ENCODE measurements around the gene GSG1L.

- TF ChIP-seq, protein P1, sequence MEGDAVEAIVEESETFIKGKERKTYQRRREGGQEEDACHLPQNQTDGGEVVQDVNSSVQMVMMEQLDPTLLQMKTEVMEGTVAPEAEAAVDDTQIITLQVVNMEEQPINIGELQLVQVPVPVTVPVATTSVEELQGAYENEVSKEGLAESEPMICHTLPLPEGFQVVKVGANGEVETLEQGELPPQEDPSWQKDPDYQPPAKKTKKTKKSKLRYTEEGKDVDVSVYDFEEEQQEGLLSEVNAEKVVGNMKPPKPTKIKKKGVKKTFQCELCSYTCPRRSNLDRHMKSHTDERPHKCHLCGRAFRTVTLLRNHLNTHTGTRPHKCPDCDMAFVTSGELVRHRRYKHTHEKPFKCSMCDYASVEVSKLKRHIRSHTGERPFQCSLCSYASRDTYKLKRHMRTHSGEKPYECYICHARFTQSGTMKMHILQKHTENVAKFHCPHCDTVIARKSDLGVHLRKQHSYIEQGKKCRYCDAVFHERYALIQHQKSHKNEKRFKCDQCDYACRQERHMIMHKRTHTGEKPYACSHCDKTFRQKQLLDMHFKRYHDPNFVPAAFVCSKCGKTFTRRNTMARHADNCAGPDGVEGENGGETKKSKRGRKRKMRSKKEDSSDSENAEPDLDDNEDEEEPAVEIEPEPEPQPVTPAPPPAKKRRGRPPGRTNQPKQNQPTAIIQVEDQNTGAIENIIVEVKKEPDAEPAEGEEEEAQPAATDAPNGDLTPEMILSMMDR (IDR thresholded peaks at IDR 0.05) = no peak
- no peak for TF ChIP-seq POLR2A (IDR thresholded peaks at IDR 0.05)
Measured at GRCh38 chr16:27929818-27930217, 133.7 kb downstream of the GSG1L start.

Data from adrenal gland (tissue), 5 donors.